HL-60 (cell line): ENCODE measurements around the gene RHBG.

Experiments used
- DNase-seq, 2 experiments: peaks; one replicate each; pipeline ENCODE4 v3.0.0-alpha.2; 2010 to 2020; ENCODE audit warnings: low read depth in 1 of 2, low spot score in 1 of 2
- H3K27ac ChIP-seq: fragments of 250-450 bp; sonication (Bioruptor Pico); replicated peaks from 2 replicates; pipeline ENCODE4 v1.5.1; 2020; ENCODE audit warnings: mild to moderate bottlenecking, moderate library complexity
- H3K27me3 ChIP-seq: fragments of 250-450 bp; sonication (Bioruptor Pico); 2 replicates; pipeline ENCODE4 v1.5.1; 2021; ENCODE audit warnings: mild to moderate bottlenecking, moderate library complexity; ENCODE audit not compliant: insufficient read depth, poor library complexity, severe bottlenecking
- H3K4me3 ChIP-seq: replicated peaks from 2 replicates; pipeline ENCODE4 v1.5.1; 2011; ENCODE audit warnings: mild to moderate bottlenecking, control low read depth, low read length; ENCODE audit not compliant: insufficient read depth
- GABPA ChIP-seq: IDR thresholded peaks from 2 replicates; pipeline ENCODE4 v1.6.1; 2012; ENCODE audit warnings: low read depth
- POLR2AphosphoS5 ChIP-seq: IDR thresholded peaks from 2 replicates; pipeline ENCODE4 v1.6.1; 2012; ENCODE audit warnings: low read depth
- SPI1 ChIP-seq: IDR thresholded peaks from 2 replicates; pipeline ENCODE4 v1.6.1; 2012; ENCODE audit warnings: low read depth, mild to moderate bottlenecking, borderline replicate concordance
- TF ChIP-seq, protein P1 (sequence below): IDR thresholded peaks from one replicate; pipeline ENCODE4 v1.5.1; 2011; ENCODE audit warnings: low read length, control low read depth, inconsistent platforms; ENCODE audit not compliant: insufficient read depth
- TF ChIP-seq, protein P2 (sequence below): IDR thresholded peaks from 2 replicates; pipeline ENCODE4 v1.6.1; 2012; ENCODE audit warnings: low read depth; ENCODE audit not compliant: insufficient replicate concordance

The RHBG gene

DNA sequence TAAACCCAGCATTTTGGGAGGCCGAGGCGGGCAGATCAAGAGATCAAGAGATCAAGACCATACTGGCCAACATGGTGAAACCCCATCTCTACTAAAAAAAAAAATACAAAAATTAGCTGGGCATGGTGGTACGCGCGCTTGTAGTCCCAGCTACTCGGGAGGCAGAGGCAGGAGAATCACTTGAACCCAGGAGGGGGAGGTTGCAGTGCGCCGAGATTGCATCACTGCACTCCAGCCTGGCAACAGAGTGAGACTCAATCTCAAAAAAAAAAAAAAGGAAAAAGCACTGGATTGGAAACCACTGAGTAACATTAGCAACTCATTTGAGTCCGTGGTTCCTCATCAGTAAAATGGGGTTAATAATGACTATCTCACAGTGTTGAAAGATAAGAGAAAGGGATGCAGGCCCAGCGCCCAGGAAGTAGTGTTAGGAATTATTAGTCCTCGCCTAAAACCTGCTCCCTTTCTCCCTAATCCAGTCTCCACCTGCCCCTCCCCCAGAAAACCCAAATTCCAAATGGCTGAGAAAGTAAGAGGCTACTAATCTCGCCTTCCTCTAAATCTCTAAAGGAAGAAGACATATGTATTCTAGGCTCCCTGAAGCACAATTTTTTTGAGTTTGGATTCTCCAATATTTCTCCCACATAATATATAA lies 49.5 kb downstream of the RHBG start:
- peaks cover 68% of the 10 kb centered on the region for H3K27me3 ChIP-seq
- no peak overlapping the region for H3K4me3 ChIP-seq
- H3K27ac ChIP-seq = no peak overlapping the region
- no peak for DNase-seq
- no peak for TF ChIP-seq POLR2AphosphoS5
- TF ChIP-seq SPI1 = no peak
- TF ChIP-seq, protein P1, sequence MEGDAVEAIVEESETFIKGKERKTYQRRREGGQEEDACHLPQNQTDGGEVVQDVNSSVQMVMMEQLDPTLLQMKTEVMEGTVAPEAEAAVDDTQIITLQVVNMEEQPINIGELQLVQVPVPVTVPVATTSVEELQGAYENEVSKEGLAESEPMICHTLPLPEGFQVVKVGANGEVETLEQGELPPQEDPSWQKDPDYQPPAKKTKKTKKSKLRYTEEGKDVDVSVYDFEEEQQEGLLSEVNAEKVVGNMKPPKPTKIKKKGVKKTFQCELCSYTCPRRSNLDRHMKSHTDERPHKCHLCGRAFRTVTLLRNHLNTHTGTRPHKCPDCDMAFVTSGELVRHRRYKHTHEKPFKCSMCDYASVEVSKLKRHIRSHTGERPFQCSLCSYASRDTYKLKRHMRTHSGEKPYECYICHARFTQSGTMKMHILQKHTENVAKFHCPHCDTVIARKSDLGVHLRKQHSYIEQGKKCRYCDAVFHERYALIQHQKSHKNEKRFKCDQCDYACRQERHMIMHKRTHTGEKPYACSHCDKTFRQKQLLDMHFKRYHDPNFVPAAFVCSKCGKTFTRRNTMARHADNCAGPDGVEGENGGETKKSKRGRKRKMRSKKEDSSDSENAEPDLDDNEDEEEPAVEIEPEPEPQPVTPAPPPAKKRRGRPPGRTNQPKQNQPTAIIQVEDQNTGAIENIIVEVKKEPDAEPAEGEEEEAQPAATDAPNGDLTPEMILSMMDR = no peak
- TF ChIP-seq GABPA = no peak
- TF ChIP-seq, protein P2, sequence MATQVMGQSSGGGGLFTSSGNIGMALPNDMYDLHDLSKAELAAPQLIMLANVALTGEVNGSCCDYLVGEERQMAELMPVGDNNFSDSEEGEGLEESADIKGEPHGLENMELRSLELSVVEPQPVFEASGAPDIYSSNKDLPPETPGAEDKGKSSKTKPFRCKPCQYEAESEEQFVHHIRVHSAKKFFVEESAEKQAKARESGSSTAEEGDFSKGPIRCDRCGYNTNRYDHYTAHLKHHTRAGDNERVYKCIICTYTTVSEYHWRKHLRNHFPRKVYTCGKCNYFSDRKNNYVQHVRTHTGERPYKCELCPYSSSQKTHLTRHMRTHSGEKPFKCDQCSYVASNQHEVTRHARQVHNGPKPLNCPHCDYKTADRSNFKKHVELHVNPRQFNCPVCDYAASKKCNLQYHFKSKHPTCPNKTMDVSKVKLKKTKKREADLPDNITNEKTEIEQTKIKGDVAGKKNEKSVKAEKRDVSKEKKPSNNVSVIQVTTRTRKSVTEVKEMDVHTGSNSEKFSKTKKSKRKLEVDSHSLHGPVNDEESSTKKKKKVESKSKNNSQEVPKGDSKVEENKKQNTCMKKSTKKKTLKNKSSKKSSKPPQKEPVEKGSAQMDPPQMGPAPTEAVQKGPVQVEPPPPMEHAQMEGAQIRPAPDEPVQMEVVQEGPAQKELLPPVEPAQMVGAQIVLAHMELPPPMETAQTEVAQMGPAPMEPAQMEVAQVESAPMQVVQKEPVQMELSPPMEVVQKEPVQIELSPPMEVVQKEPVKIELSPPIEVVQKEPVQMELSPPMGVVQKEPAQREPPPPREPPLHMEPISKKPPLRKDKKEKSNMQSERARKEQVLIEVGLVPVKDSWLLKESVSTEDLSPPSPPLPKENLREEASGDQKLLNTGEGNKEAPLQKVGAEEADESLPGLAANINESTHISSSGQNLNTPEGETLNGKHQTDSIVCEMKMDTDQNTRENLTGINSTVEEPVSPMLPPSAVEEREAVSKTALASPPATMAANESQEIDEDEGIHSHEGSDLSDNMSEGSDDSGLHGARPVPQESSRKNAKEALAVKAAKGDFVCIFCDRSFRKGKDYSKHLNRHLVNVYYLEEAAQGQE = no peak

DNA sequence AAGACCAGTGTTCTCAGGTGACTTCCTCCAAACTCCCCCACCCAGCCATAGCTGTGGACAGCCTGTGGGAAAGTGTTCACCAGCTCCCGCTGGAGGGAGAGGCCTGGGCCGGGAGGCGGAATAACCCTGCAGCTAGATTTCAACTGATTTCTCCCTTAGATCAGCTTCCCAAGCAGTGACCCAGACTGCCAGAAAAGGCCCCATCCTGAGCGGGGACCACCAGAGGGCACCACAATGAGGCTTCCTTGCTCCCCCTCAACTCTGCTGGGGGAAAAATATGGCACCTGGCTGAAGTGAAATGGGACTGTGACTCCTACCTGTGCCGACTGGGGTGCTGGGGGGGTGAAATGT lies 50.8 kb downstream of the RHBG start:
- DNase-seq = no peak
- no peak overlapping the region for H3K4me3 ChIP-seq
- peaks cover 71% of the 10 kb centered on the region for H3K27me3 ChIP-seq
- no peak overlapping the region for H3K27ac ChIP-seq
- TF ChIP-seq POLR2AphosphoS5 (no peak), GABPA (no peak)
- TF ChIP-seq, protein P1 = no peak
- TF ChIP-seq, protein P2 = no peak

DNA sequence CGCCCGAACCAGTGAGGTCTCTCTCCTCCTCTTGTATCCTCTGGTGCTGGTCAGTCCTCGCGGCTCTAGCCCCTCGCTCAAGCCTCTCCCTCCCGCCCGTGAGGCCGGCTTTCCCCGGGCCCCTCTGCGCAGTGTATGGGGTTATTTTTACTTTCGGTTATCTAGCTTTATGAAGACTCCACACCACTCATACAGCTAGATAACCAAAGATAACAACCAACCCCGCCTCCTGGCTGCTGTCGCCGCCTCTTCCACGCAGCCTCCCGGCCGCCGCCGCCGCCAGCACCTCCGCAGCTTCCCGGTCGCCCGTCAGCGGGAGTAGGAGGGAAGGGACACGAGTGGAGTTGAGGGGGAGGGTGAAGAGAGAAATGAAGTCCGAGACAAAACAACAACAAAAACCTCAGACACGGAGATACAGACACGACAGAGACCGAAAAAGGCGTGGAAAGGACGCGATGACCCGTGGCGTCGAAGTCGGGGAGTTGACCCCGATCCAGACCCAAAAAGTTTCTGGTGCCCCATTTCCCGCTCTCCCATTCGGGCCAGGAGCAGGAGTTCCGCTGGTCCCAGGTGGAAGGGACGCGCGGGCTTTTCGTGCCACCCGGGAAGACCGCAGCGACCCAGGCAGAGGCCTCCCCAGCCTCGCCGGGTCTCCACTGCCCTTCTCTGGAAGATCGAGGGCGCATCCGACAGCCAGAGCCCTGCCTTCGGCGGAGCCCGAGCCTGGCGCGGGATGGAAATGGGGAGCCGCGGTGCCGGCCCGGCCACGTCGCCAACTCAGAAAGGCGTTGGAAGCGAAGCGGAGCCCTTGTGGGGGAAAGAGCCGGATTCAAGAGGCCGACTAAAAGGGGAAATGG lies 51.4 kb downstream of the RHBG start:
- Histone ChIP-seq H3K27ac (no peak overlapping the region), H3K27me3 (peaks cover 72% of the 10 kb centered on the region), H3K4me3 (no peak overlapping the region)
- DNase-seq = peak in 1 of 2 experiments; percentile 50
- no peak for TF ChIP-seq POLR2AphosphoS5
- TF ChIP-seq, protein P1 = no peak
- no peak for TF ChIP-seq GABPA
- TF ChIP-seq, protein P2 = no peak
- TF ChIP-seq SPI1 = no peak
